Loucy (cell line): ENCODE data around the gene TNNT2.

Experiments
- EZH2phosphoT487 ChIP-seq: fragments of 200-600 bp; IDR thresholded peaks from 2 replicates; pipeline ENCODE4 v1.6.1; 2018; ENCODE audit warnings: antibody characterized with exemption, mild to moderate bottlenecking, moderate library complexity, borderline replicate concordance
- TF ChIP-seq, protein P1 (sequence below): fragments of 200-600 bp; sonication (generic); conservative IDR thresholded peaks from 2 replicates; pipeline ENCODE4 v1.5.1; 2014; ENCODE audit warnings: mild to moderate bottlenecking, antibody characterized with exemption, low read length

DNA sequence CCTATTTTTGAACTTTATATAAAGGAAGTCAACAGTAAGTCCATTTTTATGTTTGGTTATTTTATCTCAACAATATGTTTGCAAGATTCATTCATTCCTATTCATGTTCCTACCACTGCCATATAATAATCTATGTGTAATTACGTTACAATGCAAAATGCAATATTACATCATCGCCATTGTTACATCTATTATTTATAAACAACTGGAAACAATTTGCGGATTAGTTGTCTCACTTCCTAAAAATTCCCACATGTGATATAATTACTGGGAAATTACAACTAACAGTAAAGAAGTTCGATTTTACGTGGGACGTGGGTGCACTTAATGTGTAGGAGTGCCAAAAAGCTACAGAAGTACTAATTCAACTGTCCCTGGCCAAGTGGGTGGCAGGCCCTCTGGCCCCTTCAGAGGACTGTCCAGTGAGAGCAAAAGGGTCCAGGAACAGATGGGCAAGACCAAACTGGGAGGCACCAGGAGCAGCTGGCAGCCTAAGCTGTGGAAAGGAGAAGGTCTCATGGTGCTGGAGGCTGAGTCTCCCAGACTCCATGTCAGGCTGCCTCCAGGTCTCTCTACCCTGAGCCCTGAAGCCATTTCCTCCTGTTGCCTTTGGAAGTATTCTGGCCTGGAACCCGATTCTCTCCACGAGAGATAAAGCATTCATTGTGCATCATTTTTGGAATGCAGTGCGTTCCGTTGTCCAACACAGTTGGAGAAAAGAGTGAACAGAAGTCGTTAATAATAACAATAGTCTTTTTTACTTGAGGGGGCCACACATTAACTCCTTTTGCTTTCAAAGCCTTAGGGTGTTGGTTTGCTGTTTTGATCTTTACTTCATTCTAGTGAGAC, 42.9 kb downstream of the TNNT2 start:
- TF ChIP-seq, protein P1, sequence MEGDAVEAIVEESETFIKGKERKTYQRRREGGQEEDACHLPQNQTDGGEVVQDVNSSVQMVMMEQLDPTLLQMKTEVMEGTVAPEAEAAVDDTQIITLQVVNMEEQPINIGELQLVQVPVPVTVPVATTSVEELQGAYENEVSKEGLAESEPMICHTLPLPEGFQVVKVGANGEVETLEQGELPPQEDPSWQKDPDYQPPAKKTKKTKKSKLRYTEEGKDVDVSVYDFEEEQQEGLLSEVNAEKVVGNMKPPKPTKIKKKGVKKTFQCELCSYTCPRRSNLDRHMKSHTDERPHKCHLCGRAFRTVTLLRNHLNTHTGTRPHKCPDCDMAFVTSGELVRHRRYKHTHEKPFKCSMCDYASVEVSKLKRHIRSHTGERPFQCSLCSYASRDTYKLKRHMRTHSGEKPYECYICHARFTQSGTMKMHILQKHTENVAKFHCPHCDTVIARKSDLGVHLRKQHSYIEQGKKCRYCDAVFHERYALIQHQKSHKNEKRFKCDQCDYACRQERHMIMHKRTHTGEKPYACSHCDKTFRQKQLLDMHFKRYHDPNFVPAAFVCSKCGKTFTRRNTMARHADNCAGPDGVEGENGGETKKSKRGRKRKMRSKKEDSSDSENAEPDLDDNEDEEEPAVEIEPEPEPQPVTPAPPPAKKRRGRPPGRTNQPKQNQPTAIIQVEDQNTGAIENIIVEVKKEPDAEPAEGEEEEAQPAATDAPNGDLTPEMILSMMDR: no peak
- no peak for TF ChIP-seq EZH2phosphoT487
